ENCODE data around the gene ST7. TPM values are rescaled to one million over a fixed set of nuclear protein-coding genes. Genes with fewer than 3 reads are reported as not detected.

Gene ST7
- total RNA-seq, 1 donor from 2014 or later, result 69.7 TPM

GRCh38 chr7:117048114-117048866, 95.0 kb downstream of the ST7 start:
- no peak for DNase-seq (ENCODE audit: low spot score in 2 of 2)
- FAIRE-seq, result no peak

- FAIRE-seq (no peak), DNase-seq (ENCODE audit: low spot score in 2 of 2) (no peak)
Observed at GRCh38 chr7:117048882-117049281, 95.6 kb downstream of the ST7 start.

DNA sequence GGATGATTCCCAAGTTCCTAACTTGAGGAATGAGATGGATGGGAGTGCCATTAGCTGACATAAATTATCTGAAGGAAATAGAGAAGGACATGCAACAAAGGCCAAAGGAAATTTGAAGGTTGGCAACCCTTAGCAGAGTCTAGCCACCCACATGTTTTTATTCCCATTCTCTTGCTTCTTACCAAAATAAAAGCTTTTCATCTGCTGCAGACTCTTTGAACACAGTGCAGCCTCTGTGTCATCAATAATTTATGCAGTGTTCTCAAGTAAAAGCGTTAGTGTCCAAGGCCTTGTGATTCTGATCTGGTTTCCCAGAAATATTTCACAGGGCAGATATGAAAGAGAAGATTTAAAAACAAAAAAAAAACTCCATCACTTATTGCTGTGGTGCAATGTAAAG, 98.5 kb downstream of the ST7 start:
- peak; percentile 52 for FAIRE-seq
- peak; percentile 15 to 34 for DNase-seq (ENCODE audit: low spot score in 2 of 2)

- no peak for FAIRE-seq
Observed at GRCh38 chr7:117053432-117053831, 100.1 kb downstream of the ST7 start.

DNA sequence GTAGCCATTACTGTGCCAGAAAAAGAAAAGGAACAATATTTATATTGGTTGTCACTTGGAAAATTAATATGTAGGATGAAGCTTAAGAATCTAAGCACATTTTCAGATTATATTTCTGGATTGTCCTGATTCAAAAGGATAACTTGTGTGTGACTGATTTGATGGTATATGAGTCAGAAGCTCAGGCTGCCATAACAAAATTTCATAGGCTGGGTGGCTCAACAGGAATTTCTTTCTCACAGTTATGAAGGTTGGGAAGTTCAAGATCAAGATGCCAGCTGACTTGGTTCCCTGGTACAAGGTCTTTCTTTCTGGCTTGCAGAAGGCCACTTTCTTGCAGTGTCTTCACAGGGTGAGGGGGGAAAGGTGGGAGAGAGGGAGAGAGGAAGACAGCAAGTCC, 108.5 kb downstream of the ST7 start:
- no peak for DNase-seq (ENCODE audit: low spot score in 2 of 2)
- FAIRE-seq, result no peak

More at GRCh38 chr7:117053432-117053831, 100.1 kb downstream of the ST7 start:
- DNase-seq (ENCODE audit: low spot score in 2 of 2), result no peak

DNA sequence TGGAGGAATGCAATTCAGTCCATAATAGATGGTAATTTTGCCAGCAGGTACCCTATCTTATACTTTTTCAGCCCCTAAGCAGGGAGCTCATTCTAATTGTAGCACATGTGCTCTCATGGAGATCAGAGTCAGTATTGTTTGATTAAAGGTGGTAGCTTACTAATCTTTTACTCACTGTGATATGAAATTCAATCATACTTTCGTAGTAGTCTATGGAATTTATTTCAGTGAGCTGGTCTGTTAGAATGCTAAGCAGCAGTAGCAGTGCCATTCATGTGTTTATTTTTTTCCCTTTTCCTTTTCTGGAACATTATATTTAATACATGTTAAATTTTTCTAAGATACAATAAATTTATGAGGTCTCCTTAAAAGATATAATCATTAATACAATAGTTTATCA, 109.0 kb downstream of the ST7 start:
- FAIRE-seq (no peak), DNase-seq (ENCODE audit: low spot score in 2 of 2) (no peak)

DNA sequence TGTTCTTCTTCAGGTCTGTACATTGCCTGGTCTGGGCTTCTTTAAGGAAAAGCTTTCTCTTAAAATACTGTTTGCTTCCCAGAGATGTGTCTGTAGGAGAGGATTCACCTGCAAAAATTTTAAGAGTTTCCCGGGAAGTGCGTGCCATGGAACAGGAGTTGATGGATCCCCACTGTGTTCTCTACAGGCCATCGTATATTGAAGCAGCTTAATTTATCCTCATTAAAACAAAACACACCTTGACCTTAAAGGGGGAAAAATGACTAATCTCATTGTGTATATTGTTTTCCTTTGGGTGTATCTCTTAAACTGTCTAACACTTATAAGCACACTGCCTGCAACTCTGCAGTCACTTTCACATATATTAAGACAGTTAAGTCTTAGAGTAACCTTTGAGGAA, 111.4 kb downstream of the ST7 start:
- no peak for DNase-seq (ENCODE audit: low spot score in 2 of 2)
- no peak for FAIRE-seq

DNA sequence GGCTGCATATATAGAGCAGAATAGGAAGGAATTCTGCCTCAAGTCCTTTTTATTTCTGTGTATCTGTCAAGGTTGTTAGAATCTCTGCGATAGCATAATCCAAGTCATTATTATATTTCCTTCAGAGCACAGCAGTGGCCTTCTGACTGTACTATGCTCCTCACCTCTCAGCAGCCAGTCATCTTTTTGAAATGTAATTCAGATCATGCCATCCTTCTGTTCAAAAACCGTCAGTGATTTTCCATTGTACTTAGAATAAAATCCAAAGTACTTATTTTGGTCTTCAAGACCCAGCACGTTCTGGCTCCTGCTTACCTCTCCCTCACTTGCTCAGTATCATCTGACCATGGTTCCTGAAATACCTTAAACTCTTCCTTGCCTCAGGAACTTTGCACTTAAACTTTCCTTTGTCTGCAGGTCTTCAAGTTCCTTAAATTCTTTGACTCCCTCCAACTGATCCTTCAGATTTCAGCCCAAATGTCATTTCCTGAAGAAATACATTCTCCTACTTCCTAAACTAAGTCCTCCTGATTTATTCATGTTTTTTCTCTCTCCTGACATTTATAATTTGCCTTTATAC, 112.4 kb downstream of the ST7 start:
- DNase-seq (ENCODE audit: low spot score in 2 of 2) (no peak), FAIRE-seq (no peak)

GRCh38 chr7:117066668-117067067, 113.4 kb downstream of the ST7 start:
- FAIRE-seq (no peak), DNase-seq (ENCODE audit: low spot score in 2 of 2) (no peak)

GRCh38 chr7:117067340-117067739, 114.0 kb downstream of the ST7 start:
- no peak for DNase-seq (ENCODE audit: low spot score in 2 of 2)
- no peak for FAIRE-seq

GRCh38 chr7:117068511-117069145, 115.3 kb downstream of the ST7 start:
- DNase-seq (ENCODE audit: low spot score in 2 of 2) (no peak), FAIRE-seq (no peak)

DNA sequence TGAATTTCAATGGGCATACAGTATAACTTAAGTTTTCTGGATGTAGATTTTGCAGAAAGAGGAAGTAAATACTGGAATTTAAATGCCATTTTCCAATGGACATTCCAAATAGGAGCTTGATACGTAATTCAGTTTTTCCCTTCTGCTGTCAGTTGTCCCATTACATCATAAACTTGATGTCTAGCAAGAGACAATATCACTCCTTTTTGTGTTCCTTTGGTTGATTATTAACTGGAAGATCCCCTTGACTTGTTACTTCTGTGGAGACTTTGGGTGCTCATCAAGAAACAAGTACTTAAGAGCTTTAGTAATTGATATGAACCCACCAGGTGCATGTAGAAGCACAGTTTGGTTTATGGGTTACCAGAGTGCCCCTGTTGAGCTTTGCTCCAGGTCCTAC, 116.1 kb downstream of the ST7 start:
- no peak for FAIRE-seq
- no peak for DNase-seq (ENCODE audit: low spot score in 2 of 2)

DNA sequence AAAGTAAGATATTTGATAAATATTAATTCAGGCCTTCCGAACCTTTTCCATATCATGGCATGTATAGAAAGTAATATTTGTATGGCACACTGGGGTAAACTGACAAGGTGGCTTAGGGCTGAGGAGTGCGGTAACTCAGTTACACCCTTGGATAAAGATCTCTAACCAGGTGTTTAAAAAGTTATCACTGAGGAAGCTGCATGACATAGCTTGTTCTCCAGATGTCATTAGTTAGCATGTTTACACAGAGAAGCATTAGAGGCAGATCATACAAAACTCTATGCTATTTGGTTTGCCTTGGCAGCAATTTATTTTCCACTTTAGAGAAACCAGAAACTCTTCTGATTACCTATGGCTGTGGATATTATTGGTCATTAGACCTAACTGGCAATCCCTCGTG, 118.2 kb downstream of the ST7 start:
- DNase-seq (ENCODE audit: low spot score in 2 of 2) (no peak), FAIRE-seq (no peak)

GRCh38 chr7:117072620-117073118, 119.4 kb downstream of the ST7 start:
- peak in 1 of 2 donors; percentile 32 for DNase-seq (ENCODE audit: low spot score in 2 of 2)
- FAIRE-seq, result no peak

DNA sequence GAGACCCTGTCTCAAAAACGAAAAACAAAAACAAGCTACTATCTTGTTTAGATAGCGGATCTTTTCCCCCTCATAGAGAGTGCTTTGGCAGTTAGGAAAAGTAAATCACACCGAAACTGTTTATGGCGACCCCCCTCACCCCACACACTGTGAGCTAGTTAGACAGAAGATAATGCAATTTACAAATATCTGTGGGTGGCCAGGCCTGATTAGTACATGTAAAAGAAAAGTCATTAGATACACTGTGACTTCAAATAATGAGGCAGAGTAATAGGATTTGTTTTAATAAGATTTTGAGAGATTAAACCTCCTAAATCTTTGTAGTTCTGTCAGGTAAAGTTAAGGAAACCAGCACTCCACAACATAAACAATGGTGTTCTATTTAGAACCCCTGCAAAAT, 121.1 kb downstream of the ST7 start:
- DNase-seq (ENCODE audit: low spot score in 2 of 2) (no peak), FAIRE-seq (no peak)

- DNase-seq (ENCODE audit: low spot score in 2 of 2), result no peak
- no peak for FAIRE-seq
Observed at GRCh38 chr7:117075934-117076333, 122.6 kb downstream of the ST7 start.

DNA sequence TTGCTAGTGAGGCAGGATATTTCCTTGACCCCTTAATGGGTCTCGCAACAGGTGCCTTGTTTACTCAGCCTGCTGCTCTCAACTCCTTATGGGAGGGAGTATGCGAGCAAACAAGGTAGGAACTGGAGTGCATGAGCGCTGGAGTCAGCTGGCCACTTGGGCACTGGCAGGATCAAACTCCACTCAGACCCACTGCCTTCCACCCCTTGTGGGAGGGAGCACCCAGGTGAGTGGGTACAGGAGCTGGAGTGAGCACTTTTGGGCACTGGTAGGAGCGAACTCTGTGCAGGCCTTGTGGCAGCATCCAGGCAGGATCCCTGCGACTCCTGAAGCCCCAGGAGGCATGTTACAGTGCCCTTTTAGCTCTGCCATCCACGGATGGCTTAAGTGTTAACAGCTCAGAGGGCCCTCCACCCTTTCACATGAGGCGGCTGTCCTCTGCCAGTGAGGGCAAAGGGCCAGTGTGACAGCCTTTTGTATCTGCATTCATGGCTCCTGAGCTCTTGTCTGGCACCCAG, 123.2 kb downstream of the ST7 start:
- DNase-seq (ENCODE audit: low spot score in 2 of 2) (no peak), FAIRE-seq (no peak)

DNA sequence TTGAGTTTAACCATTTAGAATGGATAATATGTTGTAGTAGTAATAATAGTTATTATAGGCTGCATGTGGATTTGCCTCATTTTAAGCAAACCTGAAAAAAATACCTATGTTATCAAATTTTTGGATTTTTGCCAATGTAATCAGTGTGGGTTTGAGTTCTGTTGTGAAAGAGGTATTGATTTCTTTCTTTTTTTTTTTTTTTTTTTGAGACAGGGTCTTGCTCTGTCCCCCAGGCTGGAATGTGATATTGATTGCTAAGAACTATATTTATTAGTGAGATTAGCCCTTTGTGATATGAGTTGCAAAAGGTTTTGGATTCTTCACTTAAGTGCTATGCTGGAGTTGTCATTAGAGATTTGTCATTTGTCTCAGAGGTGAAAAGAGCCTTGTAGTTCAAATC, 124.4 kb downstream of the ST7 start:
- FAIRE-seq, result no peak
- DNase-seq (ENCODE audit: low spot score in 2 of 2), result no peak

GRCh38 chr7:117082647-117083046, 129.3 kb downstream of the ST7 start:
- no peak for DNase-seq (ENCODE audit: low spot score in 2 of 2)
- FAIRE-seq, result no peak

- FAIRE-seq (no peak), DNase-seq (ENCODE audit: low spot score in 2 of 2) (no peak)
Observed at GRCh38 chr7:117083648-117084047, 130.3 kb downstream of the ST7 start.

GRCh38 chr7:117084286-117084685, 131.0 kb downstream of the ST7 start:
- FAIRE-seq, result no peak
- no peak for DNase-seq (ENCODE audit: low spot score in 2 of 2)

Data from frontal cortex (tissue), 4 donors.